GM12874 (cell line): ENCODE measurements around the gene PIAS4.

ENCODE experiments used
- TF ChIP-seq, protein P1 (sequence below): IDR thresholded peaks from 2 replicates; pipeline ENCODE4 v1.5.1; 2011; ENCODE audit warnings: low read depth, mild to moderate bottlenecking, control low read depth, low read length, moderate library complexity; ENCODE audit not compliant: insufficient read depth

Gene PIAS4

GRCh38 chr19:4007021-4007835 is at the start of gene PIAS4:
Gene PIAS4, plus strand, starts transcription at chr19:4007736. Its CDS starts 25 bp downstream, at chr19:4007761.
- TF ChIP-seq, protein P1, sequence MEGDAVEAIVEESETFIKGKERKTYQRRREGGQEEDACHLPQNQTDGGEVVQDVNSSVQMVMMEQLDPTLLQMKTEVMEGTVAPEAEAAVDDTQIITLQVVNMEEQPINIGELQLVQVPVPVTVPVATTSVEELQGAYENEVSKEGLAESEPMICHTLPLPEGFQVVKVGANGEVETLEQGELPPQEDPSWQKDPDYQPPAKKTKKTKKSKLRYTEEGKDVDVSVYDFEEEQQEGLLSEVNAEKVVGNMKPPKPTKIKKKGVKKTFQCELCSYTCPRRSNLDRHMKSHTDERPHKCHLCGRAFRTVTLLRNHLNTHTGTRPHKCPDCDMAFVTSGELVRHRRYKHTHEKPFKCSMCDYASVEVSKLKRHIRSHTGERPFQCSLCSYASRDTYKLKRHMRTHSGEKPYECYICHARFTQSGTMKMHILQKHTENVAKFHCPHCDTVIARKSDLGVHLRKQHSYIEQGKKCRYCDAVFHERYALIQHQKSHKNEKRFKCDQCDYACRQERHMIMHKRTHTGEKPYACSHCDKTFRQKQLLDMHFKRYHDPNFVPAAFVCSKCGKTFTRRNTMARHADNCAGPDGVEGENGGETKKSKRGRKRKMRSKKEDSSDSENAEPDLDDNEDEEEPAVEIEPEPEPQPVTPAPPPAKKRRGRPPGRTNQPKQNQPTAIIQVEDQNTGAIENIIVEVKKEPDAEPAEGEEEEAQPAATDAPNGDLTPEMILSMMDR = no peak

DNA sequence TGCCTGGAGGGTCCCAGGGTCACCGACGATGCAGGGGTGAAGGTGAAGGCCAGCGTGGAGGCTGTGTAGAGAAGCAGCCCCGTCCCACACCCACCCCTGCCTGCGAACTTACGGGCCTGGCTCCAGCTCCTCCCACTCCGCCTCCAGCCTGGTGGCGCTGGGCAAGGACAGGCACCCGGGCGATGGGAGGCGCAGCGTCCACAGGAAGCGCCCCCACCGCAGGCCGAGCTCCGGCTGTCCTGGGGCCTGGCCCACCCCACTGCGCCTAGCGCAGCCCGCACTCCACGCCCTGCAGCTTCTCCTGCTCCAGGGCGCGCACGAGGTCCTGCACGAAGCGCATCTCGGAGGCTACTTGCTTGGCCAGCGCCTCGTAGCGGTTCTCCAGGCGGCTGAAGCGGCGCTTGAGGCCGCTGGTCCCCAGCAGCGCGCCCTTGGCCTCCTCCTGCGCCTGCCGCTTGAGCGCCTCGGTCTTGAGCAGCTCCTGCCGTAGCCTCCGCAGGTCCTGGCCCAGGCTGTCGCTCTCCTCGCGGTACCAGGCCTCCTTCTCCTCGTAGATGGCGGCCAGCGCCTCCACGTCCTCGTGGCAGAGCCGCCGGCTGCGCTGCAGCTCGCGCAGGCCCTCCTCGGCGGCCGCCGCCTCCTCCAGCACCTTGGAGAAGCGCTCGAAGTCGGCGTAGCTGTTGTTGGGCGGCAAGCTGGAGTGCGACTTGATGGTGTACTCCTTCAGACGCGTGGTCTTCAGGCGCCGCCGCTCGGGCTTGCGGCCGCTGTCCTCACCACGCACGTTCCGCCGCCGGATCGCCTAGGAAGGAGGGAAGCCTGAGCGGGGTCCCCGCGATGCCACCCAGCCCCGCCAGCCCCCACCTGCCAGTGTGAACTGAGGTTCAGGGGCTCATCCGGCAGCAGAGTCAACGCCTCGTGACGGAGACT is 48.4 kb upstream of the PIAS4 start:
- TF ChIP-seq, protein P1 = no peak

GRCh38 chr19:3959766-3960131 is 47.8 kb upstream of the PIAS4 start:
- TF ChIP-seq, protein P1 = no peak

GRCh38 chr19:3961007-3961406 is 46.5 kb upstream of the PIAS4 start:
- TF ChIP-seq, protein P1 = no peak

DNA sequence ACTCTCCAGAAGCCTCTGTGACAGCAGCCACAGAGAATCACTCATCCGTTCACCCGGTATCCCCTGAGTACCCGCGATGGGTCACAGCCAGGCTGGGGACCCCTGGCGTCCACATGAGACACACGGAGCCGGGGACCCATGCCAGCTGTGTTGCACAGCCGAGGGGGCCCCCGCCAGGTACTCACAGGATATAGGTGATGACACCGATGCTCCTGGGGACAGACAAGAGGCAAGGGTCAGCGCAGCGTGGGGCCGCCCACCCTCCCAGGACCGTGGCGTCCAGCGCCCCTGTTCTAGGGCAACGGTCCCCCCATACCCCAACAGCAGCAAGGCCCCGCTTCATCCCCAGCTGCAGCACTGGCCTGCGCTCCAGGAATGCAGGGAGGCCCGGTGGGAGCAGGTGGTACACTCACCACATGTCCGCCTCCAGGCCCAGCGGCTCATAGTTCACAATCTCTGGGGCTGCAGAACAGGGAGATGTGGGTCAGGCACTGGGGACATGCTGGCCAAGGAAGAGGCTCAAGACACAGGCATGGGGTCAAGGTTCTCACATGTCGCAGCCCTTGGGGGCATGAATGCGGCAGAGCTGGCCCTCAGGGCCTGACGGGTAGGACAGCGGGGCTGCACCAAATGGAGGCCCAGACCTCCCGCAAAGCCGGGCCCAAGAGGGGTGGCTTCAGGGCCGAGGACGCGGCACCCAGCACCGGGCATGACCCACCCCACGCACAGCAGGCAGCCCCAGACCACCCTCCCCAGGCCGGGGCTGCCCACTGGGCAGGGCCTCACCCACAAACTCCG is 43.9 kb upstream of the PIAS4 start:
- TF ChIP-seq, protein P1 = no peak

DNA sequence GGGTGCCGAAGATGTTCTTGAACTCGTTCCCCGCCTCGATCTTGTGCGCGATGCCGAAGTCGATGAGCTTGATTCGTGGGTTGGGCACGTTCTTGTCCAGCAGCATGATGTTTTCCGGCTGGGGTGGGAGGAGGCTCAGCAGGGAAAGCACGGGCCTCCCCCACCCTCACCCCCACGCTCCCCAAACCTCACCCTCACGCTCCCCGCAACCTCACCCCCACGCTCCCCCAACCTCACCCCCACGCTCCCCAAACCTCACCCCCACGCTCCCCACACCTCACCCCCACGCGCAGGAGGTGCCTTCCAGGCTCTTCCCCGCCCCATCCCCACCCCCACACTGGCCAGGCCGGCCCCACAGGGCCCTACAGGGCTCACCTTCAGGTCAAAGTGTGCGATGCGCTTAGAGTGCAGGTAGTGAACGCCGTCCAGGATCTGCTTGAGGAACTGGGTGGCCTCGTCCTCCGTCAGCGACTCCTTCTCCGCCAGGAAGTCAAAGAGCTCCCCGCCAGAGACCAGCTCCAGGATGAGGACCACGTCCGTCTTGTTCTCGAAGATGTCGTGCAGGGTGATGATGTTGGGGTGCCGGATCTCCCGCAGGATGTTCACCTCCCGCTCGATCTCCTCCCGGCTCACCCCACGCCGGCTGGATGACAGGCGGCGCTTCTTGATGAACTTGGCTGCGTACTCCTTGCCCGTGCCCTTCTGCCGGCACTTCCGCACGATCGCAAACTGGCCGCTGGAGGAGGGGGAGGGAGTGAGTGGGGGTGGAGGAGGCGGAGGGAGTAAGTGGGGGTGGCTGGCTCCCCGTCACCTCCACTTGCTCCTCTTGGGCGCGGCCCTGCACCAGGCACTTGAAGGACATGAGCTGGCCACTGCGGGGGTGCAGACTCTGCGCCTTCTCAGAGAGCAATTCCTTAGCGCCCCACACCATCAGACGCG is 43.0 kb upstream of the PIAS4 start:
- TF ChIP-seq, protein P1 = no peak
